H1 (cell line): ENCODE data around the gene UVRAG. TPM values are rescaled to one million over a fixed set of nuclear protein-coding genes. Genes with fewer than 3 reads are reported as not detected.

Experiments used
- CTCF ChIA-PET: fragments of 300-600 bp; sonication (Branson Sonifier 250); formaldehyde crosslinking; loops from one replicate; lab custom pipeline; 2021; ENCODE audit not compliant: partially characterized antibody; lab: Charles Lee
- POLR2A ChIA-PET: fragments of 300-600 bp; sonication (Branson Sonifier 250); formaldehyde crosslinking; loops from one replicate; lab custom pipeline; 2021; ENCODE audit warnings: inconsistent platforms; ENCODE audit not compliant: partially characterized antibody; lab: Charles Lee
- DNase-seq, 2 experiments: peaks; one replicate each; pipeline versions ENCODE4 v3.0.0 to v3.0.0-alpha.2; 2010 to 2022; ENCODE audit warnings: low spot score in 2 of 2, low read depth in 1 of 2, mixed read lengths in 1 of 2
- FAIRE-seq: peaks from 2 replicates; lab custom pipeline; 2011; peaks lifted over from hg19 to GRCh38; lab: Jason Lieb, UNC
- H2AFZ ChIP-seq: 2 replicates; pipeline ENCODE4 v1.8.1; 2012; ENCODE audit warnings: low read length, inconsistent platforms
- H2AK5ac ChIP-seq: 2 replicates; pipeline ENCODE4 v1.6.1; 2013; ENCODE audit warnings: low read depth, low read length
- H2BK120ac ChIP-seq: replicated peaks from 2 replicates; pipeline ENCODE3; 2013; ENCODE audit warnings: low read depth, low read length, inconsistent platforms
- H2BK12ac ChIP-seq: 2 replicates; pipeline ENCODE4 v1.6.1; 2013; ENCODE audit warnings: low read depth, low read length
- H2BK15ac ChIP-seq: 2 replicates; pipeline ENCODE4 v1.6.1; 2013; ENCODE audit warnings: low read length
- H2BK20ac ChIP-seq: 2 replicates; pipeline ENCODE4 v1.6.1; 2013; ENCODE audit warnings: low read length
- H2BK5ac ChIP-seq: 2 replicates; pipeline ENCODE4 v1.6.1; 2013; ENCODE audit warnings: low read depth, low read length
- H3K14ac ChIP-seq: 2 replicates; pipeline ENCODE4 v1.6.1; 2013; ENCODE audit warnings: inconsistent platforms; ENCODE audit not compliant: insufficient read length
- H3K18ac ChIP-seq: 2 replicates; pipeline ENCODE4 v1.6.1; 2013; ENCODE audit warnings: low read length; ENCODE audit errors: extremely low read depth
- H3K23ac ChIP-seq: 2 replicates; pipeline ENCODE4 v1.6.1; 2013; ENCODE audit warnings: inconsistent platforms; ENCODE audit not compliant: insufficient read length
- H3K23me2 ChIP-seq: 2 replicates; pipeline ENCODE4 v1.6.1; 2013; ENCODE audit warnings: low read depth, low read length
- H3K27ac ChIP-seq: 2 replicates; pipeline ENCODE4 v1.6.1; 2011; ENCODE audit warnings: low read depth, low read length, inconsistent platforms
- H3K27me3 ChIP-seq, 4 experiments: replicated peaks in 1 of 4; 1 replicate in 1 of 4; 2 replicates in 3 of 4; pipeline versions ENCODE4 v1.6.1 to v1.8.1; 2011 to 2013; ENCODE audit warnings: low read length in 3 of 4, mild to moderate bottlenecking in 3 of 4, inconsistent platforms in 2 of 4, mixed read lengths in 2 of 4, moderate library complexity in 1 of 4; ENCODE audit not compliant: control insufficient read depth in 3 of 4, insufficient read depth in 3 of 4; ENCODE audit errors: extremely low read depth in 1 of 4
- H3K36me3 ChIP-seq, 4 experiments: 2 replicates each; pipeline versions ENCODE4 v1.6.1 to v1.8.1; 2011 to 2013; ENCODE audit warnings: mild to moderate bottlenecking in 4 of 4, low read length in 3 of 4, moderate library complexity in 2 of 4, control low read depth in 1 of 4, inconsistent platforms in 1 of 4; ENCODE audit not compliant: insufficient read depth in 4 of 4, control insufficient read depth in 2 of 4
- H3K4ac ChIP-seq: replicated peaks from 2 replicates; pipeline ENCODE3; 2013; ENCODE audit warnings: low read length, low read depth, mixed read lengths, inconsistent platforms; ENCODE audit not compliant: insufficient read length
- H3K4me1 ChIP-seq, 4 experiments: replicated peaks in 1 of 4; 1 replicate in 1 of 4; 2 replicates in 3 of 4; pipeline versions ENCODE4 v1.6.1 to v1.8.1; 2011 to 2013; ENCODE audit warnings: low read length in 3 of 4, inconsistent platforms in 2 of 4, mixed read lengths in 1 of 4; ENCODE audit not compliant: insufficient read depth in 4 of 4, control insufficient read depth in 3 of 4
- H3K4me2 ChIP-seq, 2 experiments: 2 replicates each; pipeline versions ENCODE4 v1.6.1 to v1.8.1; 2011 to 2013; ENCODE audit warnings: low read depth in 2 of 2, low read length in 2 of 2, control low read depth in 1 of 2, inconsistent platforms in 1 of 2, mild to moderate bottlenecking in 1 of 2; ENCODE audit not compliant: insufficient read depth in 1 of 2
- H3K4me3 ChIP-seq, 4 experiments: fragments of 200-600, 300-600 bp in 1 of 4; sonication (generic), shearing (Covaris generic), sonication (Bioruptor Twin) in 1 of 4; 2 replicates each; pipeline versions ENCODE4 v1.5.1 to v1.8.1; 2011 to 2016; ENCODE audit warnings: low read length in 4 of 4, low read depth in 3 of 4, control low read depth in 2 of 4, inconsistent platforms in 2 of 4, mild to moderate bottlenecking in 2 of 4, mixed read lengths in 1 of 4, moderate library complexity in 1 of 4; ENCODE audit not compliant: insufficient read depth in 2 of 4; ENCODE audit errors: extremely low read depth in 1 of 4
- H3K56ac ChIP-seq: replicated peaks from 2 replicates; pipeline ENCODE3; 2013; ENCODE audit warnings: low read depth, mild to moderate bottlenecking, mixed read lengths, low read length, inconsistent platforms; ENCODE audit not compliant: insufficient read length
- H3K79me1 ChIP-seq: 2 replicates; pipeline ENCODE4 v1.6.1; 2013; ENCODE audit warnings: low read depth, low read length, control low read depth
- H3K79me2 ChIP-seq, 2 experiments: 2 replicates each; pipeline versions ENCODE4 v1.6.1 to v1.8.1; 2012 to 2013; ENCODE audit warnings: low read length in 2 of 2, mild to moderate bottlenecking in 2 of 2, inconsistent platforms in 1 of 2; ENCODE audit not compliant: insufficient read depth in 2 of 2, control insufficient read depth in 1 of 2
- H3K9ac ChIP-seq, 4 experiments: replicated peaks in 1 of 4; 1 replicate in 1 of 4; 2 replicates in 3 of 4; pipeline versions ENCODE4 v1.6.1 to v1.8.1; 2011 to 2013; ENCODE audit warnings: low read depth in 3 of 4, low read length in 3 of 4, control low read depth in 2 of 4, mild to moderate bottlenecking in 2 of 4, moderate library complexity in 2 of 4, inconsistent platforms in 1 of 4; ENCODE audit errors: extremely low read depth in 1 of 4
- H3K9me3 ChIP-seq, 2 experiments: 2 replicates each; pipeline versions ENCODE4 v1.6.1 to v1.8.1; 2012 to 2013; ENCODE audit warnings: mild to moderate bottlenecking in 2 of 2, moderate library complexity in 2 of 2, control low read depth in 1 of 2, inconsistent platforms in 1 of 2, low read depth in 1 of 2, low read length in 1 of 2, mixed read lengths in 1 of 2; ENCODE audit not compliant: insufficient read depth in 2 of 2
- H4K20me1 ChIP-seq, 2 experiments: replicated peaks in 1 of 2; 2 replicates each; pipeline versions ENCODE3 to v1.8.1; 2011 to 2013; ENCODE audit warnings: inconsistent platforms in 2 of 2, low read length in 2 of 2, mild to moderate bottlenecking in 1 of 2; ENCODE audit not compliant: insufficient read depth in 2 of 2, control insufficient read depth in 1 of 2
- H4K5ac ChIP-seq: 2 replicates; pipeline ENCODE4 v1.6.1; 2013; ENCODE audit warnings: low read length, low read depth, mixed read lengths, inconsistent platforms; ENCODE audit not compliant: insufficient read length
- H4K8ac ChIP-seq: 2 replicates; pipeline ENCODE4 v1.8.0; 2013; ENCODE audit warnings: mild to moderate bottlenecking, moderate library complexity, low read length, inconsistent platforms; ENCODE audit not compliant: insufficient read depth; ENCODE audit errors: extremely low read depth
- H4K91ac ChIP-seq: replicated peaks from 2 replicates; pipeline ENCODE3; 2013; ENCODE audit warnings: low read length, mixed read lengths, inconsistent platforms; ENCODE audit not compliant: insufficient read length
- CBX8 ChIP-seq: fragments of 300-800, 300-1000 bp; sonication (generic); IDR thresholded peaks from 2 replicates; pipeline ENCODE4 v1.7.1; 2016; ENCODE audit warnings: low read depth, low read length, borderline replicate concordance
- CTCF ChIP-seq, 3 experiments: IDR thresholded peaks; 1 replicate in 2 of 3; 2 replicates in 1 of 3; pipeline versions ENCODE4 v1.5.1 to v1.6.1; 2011; ENCODE audit warnings: low read length in 3 of 3, mild to moderate bottlenecking in 3 of 3, inconsistent platforms in 2 of 3, low read depth in 1 of 3, moderate library complexity in 1 of 3; ENCODE audit not compliant: insufficient read depth in 1 of 3; ENCODE audit errors: control extremely low read depth in 1 of 3
- EGR1 ChIP-seq: IDR thresholded peaks from 2 replicates; pipeline ENCODE4 v1.6.1; 2011; ENCODE audit warnings: low read depth, low read length, borderline replicate concordance
- HDAC6 ChIP-seq: IDR thresholded peaks from one replicate; pipeline ENCODE4 v1.7.1; 2012; ENCODE audit warnings: low read depth, mild to moderate bottlenecking, inconsistent platforms, low read length, moderate library complexity
- KDM4A ChIP-seq: IDR thresholded peaks from one replicate; pipeline ENCODE4 v1.7.1; 2012; ENCODE audit warnings: low read depth, mild to moderate bottlenecking, moderate library complexity, low read length, inconsistent platforms; ENCODE audit not compliant: severe bottlenecking
- NANOG ChIP-seq: IDR thresholded peaks from 2 replicates; pipeline ENCODE4 v1.6.1; 2011; ENCODE audit warnings: low read length, low read depth, mild to moderate bottlenecking, inconsistent platforms; ENCODE audit not compliant: insufficient read depth, poor library complexity, severe bottlenecking
- POLR2AphosphoS5 ChIP-seq: IDR thresholded peaks from 2 replicates; pipeline ENCODE4 v1.6.1; 2011; ENCODE audit warnings: low read depth, low read length
- SIRT6 ChIP-seq: IDR thresholded peaks from one replicate; pipeline ENCODE4 v1.7.1; 2012; ENCODE audit warnings: low read length, inconsistent platforms
- TEAD4 ChIP-seq: IDR thresholded peaks from 2 replicates; pipeline ENCODE4 v1.6.1; 2012; ENCODE audit warnings: low read depth, low read length, inconsistent platforms, mixed read lengths
- WGBS, 2 experiments: shearing (Covaris generic) in 1 of 2; methylation state at CpG; one replicate each; pipeline versions ENCODE4 v1.1.6 to v1.1.7; 2013 to 2015; ENCODE audit warnings: low lambda C conversion rate in 2 of 2, mixed read lengths in 2 of 2, inconsistent platforms in 1 of 2, low coverage in 1 of 2, missing lambda C conversion rate in 1 of 2; ENCODE audit not compliant: insufficient replicate concordance in 2 of 2, insufficient coverage in 1 of 2, insufficient read length in 1 of 2; ENCODE audit errors: extremely low coverage in 1 of 2, missing lambda C conversion rate in 1 of 2; 5-methylcytosine and 5-hydroxymethylcytosine counted together
- polyA plus RNA-seq, 7 experiments: library from polyadenylated mRNA; depleted of rRNA in 3 of 7; stranded (reverse) in 5 of 7; unstranded in 2 of 7; fragments of >200 nt in 5 of 7; fragments of 200-250 nt in 2 of 7; gene quantifications; 1 replicate in 5 of 7; 2 replicates in 1 of 7; 4 replicates in 1 of 7; pipeline versions ENCODE4 v1.2.1 to v1.2.3, GENCODE V29; 2011 to 2013; ENCODE audit warnings: missing spikeins in 2 of 7, mixed read lengths in 2 of 7
- total RNA-seq: library from RNA; stranded (reverse); fragmentation: NEBNext Ultra II Directional; extraction: Animal tissue kit (Norgen Biotek cat#: 25700); gene quantifications from 2 replicates; pipeline ENCODE4 v1.2.1, GENCODE V29; 2021
- TF ChIP-seq, protein P1 (sequence below): IDR thresholded peaks from 2 replicates; pipeline ENCODE4 v1.6.1; 2012; ENCODE audit warnings: inconsistent platforms

UVRAG gene
- total and polyA plus RNA-seq, 2 of the 8 experiments (the other 6 are each of a cell fraction or from before 2014, with no cell fraction given) = 5.5 to 14.7 TPM

DNA sequence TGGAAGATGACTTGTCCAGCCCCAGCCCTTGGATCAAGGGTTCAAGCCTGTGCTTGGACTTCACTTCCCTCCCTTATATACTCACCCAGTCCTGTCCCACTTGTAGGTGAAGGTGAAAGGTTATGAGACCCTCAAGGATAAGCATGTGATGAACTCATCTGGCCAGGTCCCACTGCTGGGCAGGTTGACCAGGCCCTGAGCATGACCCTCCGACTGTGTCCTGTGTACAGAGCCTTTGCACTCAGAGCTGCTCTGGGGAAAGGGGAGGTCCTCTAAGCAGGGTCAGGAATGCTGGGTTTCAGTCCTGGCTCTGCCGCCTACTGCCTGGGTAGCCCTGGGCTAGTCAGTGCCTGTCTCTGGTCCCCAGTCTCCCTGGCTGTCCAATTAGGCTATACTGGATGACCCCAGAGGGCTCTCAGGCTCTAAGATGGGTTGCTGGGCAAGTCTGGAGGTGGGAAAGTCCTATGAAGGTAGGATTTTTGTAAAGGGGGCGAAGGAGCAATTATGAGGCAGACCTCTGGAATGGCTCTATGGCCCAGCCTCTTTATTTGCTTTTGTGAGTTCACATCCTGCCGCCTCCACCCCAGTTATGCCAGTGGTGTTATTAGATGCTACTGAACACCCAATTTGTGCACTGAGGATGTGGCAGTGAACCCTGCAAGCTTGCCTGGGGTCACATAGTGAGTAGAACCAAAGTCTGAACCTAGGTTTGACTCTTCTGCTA, 32.3 kb upstream of the UVRAG start:
- POLR2A ChIA-PET = no interaction called here
- Histone ChIP-seq H3K23me2 (no peaks in the 10 kb centered on the region), H3K27ac (no peak overlapping the region), H3K9me3 (no peaks in the 10 kb centered on the region), H2AFZ (no peak overlapping the region), H4K20me1 (no peaks in the 10 kb centered on the region), H2BK12ac (no peak overlapping the region), H3K14ac (no peak overlapping the region), H4K91ac (peak overlapping the region; percentile 10), H3K4me3 (no peak overlapping the region), H3K79me2 (no peaks in the 10 kb centered on the region), H2AK5ac (no peak overlapping the region), H2BK20ac (no peak overlapping the region), H3K27me3 (no peaks in the 10 kb centered on the region), H3K23ac (no peak overlapping the region), H4K8ac (no peak overlapping the region), H2BK120ac (no peak overlapping the region), H3K56ac (no peak overlapping the region), H3K36me3 (no peaks in the 10 kb centered on the region), H3K9ac (no peak overlapping the region), H3K79me1 (no peaks in the 10 kb centered on the region), H2BK15ac (no peak overlapping the region), H3K4me1 (no peaks in the 10 kb centered on the region), H3K4me2 (no peak overlapping the region), H2BK5ac (no peak overlapping the region), H4K5ac (no peak overlapping the region), H3K18ac (no peak overlapping the region), H3K4ac (no peak overlapping the region)
- 80% methylated on average over 4 of the region's 4 CpGs; no CpG with 5 or more reads in 1 of the 2 experiments for WGBS, 2 experiments
- CTCF ChIA-PET = interaction anchor here (0.9 kb wide), 1 partner anchor 60 kb away, joined by 4 read pairs; no protein-coding TSS in a partner anchor
- no peak for FAIRE-seq
- DNase-seq = no peak
- no peak for TF ChIP-seq SIRT6
- TF ChIP-seq HDAC6 = no peak
- TF ChIP-seq CTCF (IDR thresholded peaks at IDR 0.05; ENCODE audit: control extremely low read depth in 1 of 3, insufficient read depth in 1 of 3, low read depth in 1 of 3, low read length in 3 of 3) = no peak
- no peak for TF ChIP-seq POLR2AphosphoS5
- TF ChIP-seq, protein P1, sequence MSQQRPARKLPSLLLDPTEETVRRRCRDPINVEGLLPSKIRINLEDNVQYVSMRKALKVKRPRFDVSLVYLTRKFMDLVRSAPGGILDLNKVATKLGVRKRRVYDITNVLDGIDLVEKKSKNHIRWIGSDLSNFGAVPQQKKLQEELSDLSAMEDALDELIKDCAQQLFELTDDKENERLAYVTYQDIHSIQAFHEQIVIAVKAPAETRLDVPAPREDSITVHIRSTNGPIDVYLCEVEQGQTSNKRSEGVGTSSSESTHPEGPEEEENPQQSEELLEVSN = no peak
- no peak for TF ChIP-seq TEAD4
- TF ChIP-seq EGR1 = no peak
- no peak for TF ChIP-seq CBX8
- no peak for TF ChIP-seq KDM4A
- no peak for TF ChIP-seq NANOG
